ENCODE measurements around the gene PLN.

DNA sequence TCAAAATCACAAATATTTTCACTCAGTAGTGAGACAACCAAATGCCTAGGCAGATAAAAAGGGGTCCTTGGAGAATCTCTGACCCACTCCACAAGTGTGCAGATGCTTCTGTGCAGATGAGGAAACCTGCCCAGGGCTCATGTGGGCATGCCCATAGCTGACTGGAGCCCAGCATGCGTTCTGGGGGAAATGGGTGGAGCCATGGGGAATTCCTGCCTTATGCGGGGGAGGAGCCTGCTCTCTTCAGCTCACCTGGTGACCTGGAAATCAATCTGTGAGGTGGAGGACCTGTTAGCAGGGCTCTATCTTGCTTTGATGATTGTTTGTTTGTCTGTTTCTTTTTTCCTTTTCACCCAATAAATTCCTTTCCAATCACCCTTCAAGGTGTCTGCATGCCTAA, 23.4 kb upstream of the PLN start:
- TF ChIP-seq, protein P1, sequence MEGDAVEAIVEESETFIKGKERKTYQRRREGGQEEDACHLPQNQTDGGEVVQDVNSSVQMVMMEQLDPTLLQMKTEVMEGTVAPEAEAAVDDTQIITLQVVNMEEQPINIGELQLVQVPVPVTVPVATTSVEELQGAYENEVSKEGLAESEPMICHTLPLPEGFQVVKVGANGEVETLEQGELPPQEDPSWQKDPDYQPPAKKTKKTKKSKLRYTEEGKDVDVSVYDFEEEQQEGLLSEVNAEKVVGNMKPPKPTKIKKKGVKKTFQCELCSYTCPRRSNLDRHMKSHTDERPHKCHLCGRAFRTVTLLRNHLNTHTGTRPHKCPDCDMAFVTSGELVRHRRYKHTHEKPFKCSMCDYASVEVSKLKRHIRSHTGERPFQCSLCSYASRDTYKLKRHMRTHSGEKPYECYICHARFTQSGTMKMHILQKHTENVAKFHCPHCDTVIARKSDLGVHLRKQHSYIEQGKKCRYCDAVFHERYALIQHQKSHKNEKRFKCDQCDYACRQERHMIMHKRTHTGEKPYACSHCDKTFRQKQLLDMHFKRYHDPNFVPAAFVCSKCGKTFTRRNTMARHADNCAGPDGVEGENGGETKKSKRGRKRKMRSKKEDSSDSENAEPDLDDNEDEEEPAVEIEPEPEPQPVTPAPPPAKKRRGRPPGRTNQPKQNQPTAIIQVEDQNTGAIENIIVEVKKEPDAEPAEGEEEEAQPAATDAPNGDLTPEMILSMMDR (conservative IDR thresholded peaks at IDR 0.05): no peak
- TF ChIP-seq EZH2 (IDR thresholded peaks at IDR 0.05; ENCODE audit: low read depth): no peak

Data from PC-9 (cell line).